HepG2 (cell line): ENCODE measurements around the gene SERPIND1.

Experiments used
- EP300 ChIP-seq, 3 experiments: sonication (generic) in 1 of 3; formaldehyde crosslinking in 1 of 3; IDR thresholded peaks; 2 replicates each; pipeline versions ENCODE4 v1.5.1 to v1.6.1; 2011 to 2020; ENCODE audit warnings: low read depth in 2 of 3, low read length in 2 of 3, borderline replicate concordance in 1 of 3, improper control_type of control experiment in 1 of 3, mild to moderate bottlenecking in 1 of 3, missing genetic modification reagents in 1 of 3, moderate library complexity in 1 of 3
- EZH2 ChIP-seq: conservative IDR thresholded peaks from 2 replicates; pipeline ENCODE4 v1.6.1; 2012; ENCODE audit warnings: mild to moderate bottlenecking, low read depth, low read length, moderate library complexity
- HMG20A ChIP-seq: IDR thresholded peaks from 2 replicates; pipeline ENCODE4 v1.6.1; 2016; ENCODE audit warnings: borderline replicate concordance
- POLR2AphosphoS5 ChIP-seq: IDR thresholded peaks from 2 replicates; pipeline ENCODE4 v1.6.1; 2012; ENCODE audit warnings: low read depth, low read length
- REXO4 ChIP-seq: sonication (generic); formaldehyde crosslinking; IDR thresholded peaks from 2 replicates; pipeline ENCODE4 v1.8.0; 2022; ENCODE audit warnings: missing genetic modification reagents, mild to moderate bottlenecking, borderline replicate concordance
- SPEN ChIP-seq: sonication (generic); formaldehyde crosslinking; IDR thresholded peaks from 2 replicates; pipeline ENCODE4 v1.5.1; 2020; ENCODE audit warnings: low read depth, mild to moderate bottlenecking, missing genetic modification reagents
- ZC3H4 ChIP-seq: sonication (generic); formaldehyde crosslinking; IDR thresholded peaks from 2 replicates; pipeline ENCODE4 v1.4.0; 2020; ENCODE audit warnings: missing genetic modification reagents, borderline replicate concordance
- ZNF773 ChIP-seq: sonication (generic); formaldehyde crosslinking; IDR thresholded peaks from 2 replicates; pipeline ENCODE4 v1.4.0; 2020; ENCODE audit warnings: missing genetic modification reagents, borderline replicate concordance
- TF ChIP-seq, protein P1 (sequence below): sonication (generic); formaldehyde crosslinking; IDR thresholded peaks from 2 replicates; pipeline ENCODE4 v1.5.1; 2020; ENCODE audit warnings: missing genetic modification reagents, mild to moderate bottlenecking, borderline replicate concordance
- TF ChIP-seq, protein P2 (sequence below): sonication (generic); formaldehyde crosslinking; IDR thresholded peaks from 2 replicates; pipeline ENCODE4 v1.4.0; 2020; ENCODE audit warnings: mild to moderate bottlenecking, missing genetic modification reagents, borderline replicate concordance
- TF ChIP-seq, protein P3 (sequence below), 2 experiments: IDR thresholded peaks; 2 replicates each; pipeline ENCODE4 v1.6.1; 2011 to 2012; ENCODE audit warnings: low read length in 2 of 2, borderline replicate concordance in 1 of 2, low read depth in 1 of 2, mild to moderate bottlenecking in 1 of 2, moderate library complexity in 1 of 2
- TF ChIP-seq, protein P4 (sequence below): sonication (generic); formaldehyde crosslinking; IDR thresholded peaks from 2 replicates; pipeline ENCODE4 v1.4.0; 2020; ENCODE audit warnings: missing genetic modification reagents

DNA sequence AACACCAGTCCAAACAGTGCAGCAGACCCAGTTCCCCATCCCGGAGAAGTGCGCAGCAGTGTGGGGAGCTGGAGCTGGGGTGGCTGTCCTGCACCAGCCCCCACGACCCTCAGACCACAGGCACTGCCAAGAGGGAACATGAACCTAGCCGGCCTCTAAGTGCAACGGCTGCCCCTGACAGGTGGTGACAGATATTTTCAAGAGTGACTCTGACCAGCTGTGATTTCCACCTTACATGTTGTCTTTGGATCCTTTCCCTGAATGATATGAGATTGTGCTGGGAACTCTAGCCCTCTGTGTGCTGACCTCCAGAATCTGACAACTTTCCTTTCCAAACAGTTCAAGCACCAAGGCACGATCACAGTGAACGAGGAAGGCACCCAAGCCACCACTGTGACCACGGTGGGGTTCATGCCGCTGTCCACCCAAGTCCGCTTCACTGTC is 12.6 kb downstream of the SERPIND1 start:
- TF ChIP-seq HMG20A (CRISPR knock-in tag) = no peak
- TF ChIP-seq REXO4 = no peak
- TF ChIP-seq, protein P1, sequence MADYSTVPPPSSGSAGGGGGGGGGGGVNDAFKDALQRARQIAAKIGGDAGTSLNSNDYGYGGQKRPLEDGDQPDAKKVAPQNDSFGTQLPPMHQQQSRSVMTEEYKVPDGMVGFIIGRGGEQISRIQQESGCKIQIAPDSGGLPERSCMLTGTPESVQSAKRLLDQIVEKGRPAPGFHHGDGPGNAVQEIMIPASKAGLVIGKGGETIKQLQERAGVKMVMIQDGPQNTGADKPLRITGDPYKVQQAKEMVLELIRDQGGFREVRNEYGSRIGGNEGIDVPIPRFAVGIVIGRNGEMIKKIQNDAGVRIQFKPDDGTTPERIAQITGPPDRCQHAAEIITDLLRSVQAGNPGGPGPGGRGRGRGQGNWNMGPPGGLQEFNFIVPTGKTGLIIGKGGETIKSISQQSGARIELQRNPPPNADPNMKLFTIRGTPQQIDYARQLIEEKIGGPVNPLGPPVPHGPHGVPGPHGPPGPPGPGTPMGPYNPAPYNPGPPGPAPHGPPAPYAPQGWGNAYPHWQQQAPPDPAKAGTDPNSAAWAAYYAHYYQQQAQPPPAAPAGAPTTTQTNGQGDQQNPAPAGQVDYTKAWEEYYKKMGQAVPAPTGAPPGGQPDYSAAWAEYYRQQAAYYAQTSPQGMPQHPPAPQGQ (CRISPR knock-in tag) = no peak
- no peak for TF ChIP-seq POLR2AphosphoS5
- no peak for TF ChIP-seq EZH2
- TF ChIP-seq ZC3H4 = no peak
- TF ChIP-seq, protein P2, sequence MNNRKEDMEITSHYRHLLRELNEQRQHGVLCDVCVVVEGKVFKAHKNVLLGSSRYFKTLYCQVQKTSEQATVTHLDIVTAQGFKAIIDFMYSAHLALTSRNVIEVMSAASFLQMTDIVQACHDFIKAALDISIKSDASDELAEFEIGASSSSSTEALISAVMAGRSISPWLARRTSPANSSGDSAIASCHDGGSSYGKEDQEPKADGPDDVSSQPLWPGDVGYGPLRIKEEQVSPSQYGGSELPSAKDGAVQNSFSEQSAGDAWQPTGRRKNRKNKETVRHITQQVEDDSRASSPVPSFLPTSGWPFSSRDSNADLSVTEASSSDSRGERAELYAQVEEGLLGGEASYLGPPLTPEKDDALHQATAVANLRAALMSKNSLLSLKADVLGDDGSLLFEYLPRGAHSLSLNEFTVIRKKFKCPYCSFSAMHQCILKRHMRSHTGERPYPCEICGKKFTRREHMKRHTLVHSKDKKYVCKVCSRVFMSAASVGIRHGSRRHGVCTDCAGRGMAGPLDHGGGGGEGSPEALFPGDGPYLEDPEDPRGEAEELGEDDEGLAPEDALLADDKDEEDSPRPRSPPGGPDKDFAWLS (CRISPR knock-in tag) = no peak
- TF ChIP-seq EP300 (IDR thresholded peaks at IDR 0.05; ENCODE audit: low read depth in 2 of 2, low read length in 2 of 2) = no peak
- TF ChIP-seq EP300 (CRISPR knock-in tag; IDR thresholded peaks at IDR 0.05; ENCODE audit: borderline replicate concordance) = no peak
- TF ChIP-seq, protein P3, sequence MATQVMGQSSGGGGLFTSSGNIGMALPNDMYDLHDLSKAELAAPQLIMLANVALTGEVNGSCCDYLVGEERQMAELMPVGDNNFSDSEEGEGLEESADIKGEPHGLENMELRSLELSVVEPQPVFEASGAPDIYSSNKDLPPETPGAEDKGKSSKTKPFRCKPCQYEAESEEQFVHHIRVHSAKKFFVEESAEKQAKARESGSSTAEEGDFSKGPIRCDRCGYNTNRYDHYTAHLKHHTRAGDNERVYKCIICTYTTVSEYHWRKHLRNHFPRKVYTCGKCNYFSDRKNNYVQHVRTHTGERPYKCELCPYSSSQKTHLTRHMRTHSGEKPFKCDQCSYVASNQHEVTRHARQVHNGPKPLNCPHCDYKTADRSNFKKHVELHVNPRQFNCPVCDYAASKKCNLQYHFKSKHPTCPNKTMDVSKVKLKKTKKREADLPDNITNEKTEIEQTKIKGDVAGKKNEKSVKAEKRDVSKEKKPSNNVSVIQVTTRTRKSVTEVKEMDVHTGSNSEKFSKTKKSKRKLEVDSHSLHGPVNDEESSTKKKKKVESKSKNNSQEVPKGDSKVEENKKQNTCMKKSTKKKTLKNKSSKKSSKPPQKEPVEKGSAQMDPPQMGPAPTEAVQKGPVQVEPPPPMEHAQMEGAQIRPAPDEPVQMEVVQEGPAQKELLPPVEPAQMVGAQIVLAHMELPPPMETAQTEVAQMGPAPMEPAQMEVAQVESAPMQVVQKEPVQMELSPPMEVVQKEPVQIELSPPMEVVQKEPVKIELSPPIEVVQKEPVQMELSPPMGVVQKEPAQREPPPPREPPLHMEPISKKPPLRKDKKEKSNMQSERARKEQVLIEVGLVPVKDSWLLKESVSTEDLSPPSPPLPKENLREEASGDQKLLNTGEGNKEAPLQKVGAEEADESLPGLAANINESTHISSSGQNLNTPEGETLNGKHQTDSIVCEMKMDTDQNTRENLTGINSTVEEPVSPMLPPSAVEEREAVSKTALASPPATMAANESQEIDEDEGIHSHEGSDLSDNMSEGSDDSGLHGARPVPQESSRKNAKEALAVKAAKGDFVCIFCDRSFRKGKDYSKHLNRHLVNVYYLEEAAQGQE (IDR thresholded peaks at IDR 0.05; ENCODE audit: borderline replicate concordance in 1 of 2, low read depth in 1 of 2, low read length in 2 of 2) = no peak
- TF ChIP-seq, protein P4, sequence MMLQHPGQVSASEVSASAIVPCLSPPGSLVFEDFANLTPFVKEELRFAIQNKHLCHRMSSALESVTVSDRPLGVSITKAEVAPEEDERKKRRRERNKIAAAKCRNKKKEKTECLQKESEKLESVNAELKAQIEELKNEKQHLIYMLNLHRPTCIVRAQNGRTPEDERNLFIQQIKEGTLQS (CRISPR knock-in tag) = no peak
- TF ChIP-seq ZNF773 (CRISPR knock-in tag) = no peak
- no peak for TF ChIP-seq SPEN (CRISPR knock-in tag)
